B cell (primary cell): ENCODE data around the gene PHPT1. TPM values are rescaled to one million over a fixed set of nuclear protein-coding genes. Genes with fewer than 3 reads are reported as not detected.

Experiments used
- ATAC-seq: fragments of 200-7000 bp; cut with Tn5 transposase; one replicate; pipeline ENCODE4 v1.10.0; 2021; ENCODE audit warnings: low read depth, mild to moderate bottlenecking, moderate number of reproducible peaks, moderate library complexity
- CTCF ChIA-PET: fragments of 350-600 bp; sonication (Branson Sonifier 250); formaldehyde crosslinking; loops from one replicate; lab custom pipeline; 2021; ENCODE audit warnings: antibody characterized with exemption, inconsistent platforms; lab: Charles Lee
- POLR2A ChIA-PET: fragments of 350-600 bp; sonication (Branson Sonifier 250); formaldehyde crosslinking; loops from one replicate; lab custom pipeline; 2021; ENCODE audit warnings: antibody characterized with exemption; lab: Charles Lee
- DNase-seq: peaks from one replicate; pipeline ENCODE4 v3.0.0; 2013
- H2AFZ ChIP-seq: 2 replicates; pipeline ENCODE4 v1.6.1; 2012; ENCODE audit warnings: mild to moderate bottlenecking, low read depth, low read length; ENCODE audit not compliant: insufficient read depth, poor library complexity, severe bottlenecking
- H3K27ac ChIP-seq, 2 donors: 1 replicate in 1 of 2; 2 replicates in 1 of 2; pipeline ENCODE4 v1.5.1; 2012 to 2013; ENCODE audit warnings: low read length in 2 of 2, mild to moderate bottlenecking in 2 of 2, moderate library complexity in 1 of 2
- H3K27me3 ChIP-seq, 4 experiments: fragments of 200-600 bp in 1 of 4; sonication (generic) in 1 of 4; replicated peaks in 1 of 4; 1 replicate in 2 of 4; 2 replicates in 2 of 4; pipeline versions ENCODE4 v1.6.1 to v1.7.0; 2013 to 2016; ENCODE audit warnings: low read length in 3 of 4, mild to moderate bottlenecking in 2 of 4, mixed read lengths in 1 of 4, moderate library complexity in 1 of 4; ENCODE audit not compliant: insufficient read depth in 4 of 4, control insufficient read depth in 3 of 4; ENCODE audit errors: control extremely low read depth in 1 of 4
- H3K36me3 ChIP-seq, 2 experiments: replicated peaks in 1 of 2; 1 replicate in 1 of 2; 2 replicates in 1 of 2; pipeline versions ENCODE4 v1.6.1 to v1.7.1; 2013; ENCODE audit warnings: low read length in 1 of 2; ENCODE audit not compliant: insufficient read depth in 2 of 2, control insufficient read depth in 1 of 2; ENCODE audit errors: control extremely low read depth in 1 of 2, extremely low read depth in 1 of 2
- H3K4me1 ChIP-seq, 2 donors: fragments of 200-600 bp in 1 of 2; sonication (generic) in 1 of 2; 1 replicate in 1 of 2; 2 replicates in 1 of 2; pipeline versions ENCODE4 v1.5.1 to v1.6.1; 2013 to 2017; ENCODE audit warnings: low read length in 2 of 2; ENCODE audit not compliant: control insufficient read depth in 2 of 2, insufficient read depth in 2 of 2
- H3K4me2 ChIP-seq: replicated peaks from 2 replicates; pipeline ENCODE3; 2012; ENCODE audit warnings: mild to moderate bottlenecking, low read depth, low read length; ENCODE audit not compliant: poor library complexity, severe bottlenecking
- H3K4me3 ChIP-seq, 5 experiments: fragments of 200-600 bp in 1 of 5; sonication (generic) in 1 of 5; 1 replicate in 3 of 5; 2 replicates in 2 of 5; pipeline versions ENCODE4 v1.5.1 to v1.7.0; 2011 to 2016; ENCODE audit warnings: low read length in 4 of 5, mild to moderate bottlenecking in 4 of 5, low read depth in 2 of 5, control low read depth in 1 of 5, moderate library complexity in 1 of 5; ENCODE audit not compliant: insufficient read depth in 1 of 5; ENCODE audit errors: control extremely low read depth in 1 of 5, extremely low read depth in 1 of 5
- H3K79me2 ChIP-seq: fragments of 200-600 bp; sonication (generic); one replicate; pipeline ENCODE4 v1.6.0; 2016; ENCODE audit warnings: low read length; ENCODE audit not compliant: control insufficient read depth, insufficient read depth
- H3K9ac ChIP-seq: fragments of 200-600 bp; sonication (generic); 2 replicates; pipeline ENCODE4 v1.6.1; 2017; ENCODE audit warnings: mild to moderate bottlenecking, low read length, moderate library complexity
- H3K9me3 ChIP-seq, 3 donors: one replicate each; pipeline versions ENCODE4 v1.6.1 to v1.7.1; 2013; ENCODE audit warnings: low read length in 2 of 3; ENCODE audit not compliant: control insufficient read depth in 2 of 3, insufficient read depth in 1 of 3; ENCODE audit errors: control extremely low read depth in 1 of 3
- H4K20me1 ChIP-seq: 2 replicates; pipeline ENCODE4 v1.6.0; 2012; ENCODE audit warnings: mild to moderate bottlenecking, low read length; ENCODE audit not compliant: insufficient read depth, control insufficient read depth, poor library complexity, severe bottlenecking
- H3K27ac Mint-ChIP-seq: one replicate; pipeline ENCODE4 v1.8.0; 2021; ENCODE audit warnings: mixed read lengths
- H3K27me3 Mint-ChIP-seq: one replicate; pipeline ENCODE4 v1.8.0; 2021; ENCODE audit warnings: mixed read lengths
- H3K4me1 Mint-ChIP-seq: one replicate; pipeline ENCODE4 v1.8.0; 2021; ENCODE audit warnings: mixed read lengths
- H3K4me3 Mint-ChIP-seq: one replicate; pipeline ENCODE4 v1.8.0; 2021; ENCODE audit warnings: mixed read lengths
- H3K9me3 Mint-ChIP-seq: one replicate; pipeline ENCODE4 v1.8.0; 2022; ENCODE audit warnings: mixed read lengths; ENCODE audit not compliant: insufficient read depth
- CTCF ChIP-seq: fragments of 200-600 bp; IDR thresholded peaks from one replicate; pipeline ENCODE4 v1.8.0; 2022; ENCODE audit warnings: antibody characterized with exemption, mild to moderate bottlenecking
- EZH2 ChIP-seq: IDR thresholded peaks from 2 replicates; pipeline ENCODE4 v1.6.1; 2012; ENCODE audit warnings: borderline replicate concordance, low read depth, mild to moderate bottlenecking, moderate library complexity, low read length; ENCODE audit not compliant: insufficient read depth, poor library complexity, severe bottlenecking
- WGBS: methylation state at CpG from one replicate; pipeline ENCODE4 v1.1.5; 2013; ENCODE audit warnings: missing lambda C conversion rate; ENCODE audit not compliant: insufficient coverage; 5-methylcytosine and 5-hydroxymethylcytosine counted together
- intact Hi-C: fragments of 100-400 bp; cut with micrococcal nuclease; formaldehyde crosslinking; loops from one replicate; pipeline ENCODE4 v1.10.0; 2022
- polyA plus RNA-seq: library from polyadenylated mRNA; depleted of rRNA; stranded (reverse); fragments of >200 nt; gene quantifications from 2 replicates; pipeline ENCODE4 v1.2.3, GENCODE V29; 2012
- total RNA-seq, 2 donors: library from RNA; stranded (reverse); fragments of 120-200 nt in 1 of 2; gene quantifications; 1 replicate in 1 of 2; 2 replicates in 1 of 2; pipeline versions ENCODE4 v1.2.3 to v1.2.4, GENCODE V29; 2013 to 2022

Gene PHPT1
- total and polyA plus RNA-seq, 2 donors (not counting 1 experiment from before 2014, with no cell fraction given), result 36.5 to 37.2 TPM

DNA sequence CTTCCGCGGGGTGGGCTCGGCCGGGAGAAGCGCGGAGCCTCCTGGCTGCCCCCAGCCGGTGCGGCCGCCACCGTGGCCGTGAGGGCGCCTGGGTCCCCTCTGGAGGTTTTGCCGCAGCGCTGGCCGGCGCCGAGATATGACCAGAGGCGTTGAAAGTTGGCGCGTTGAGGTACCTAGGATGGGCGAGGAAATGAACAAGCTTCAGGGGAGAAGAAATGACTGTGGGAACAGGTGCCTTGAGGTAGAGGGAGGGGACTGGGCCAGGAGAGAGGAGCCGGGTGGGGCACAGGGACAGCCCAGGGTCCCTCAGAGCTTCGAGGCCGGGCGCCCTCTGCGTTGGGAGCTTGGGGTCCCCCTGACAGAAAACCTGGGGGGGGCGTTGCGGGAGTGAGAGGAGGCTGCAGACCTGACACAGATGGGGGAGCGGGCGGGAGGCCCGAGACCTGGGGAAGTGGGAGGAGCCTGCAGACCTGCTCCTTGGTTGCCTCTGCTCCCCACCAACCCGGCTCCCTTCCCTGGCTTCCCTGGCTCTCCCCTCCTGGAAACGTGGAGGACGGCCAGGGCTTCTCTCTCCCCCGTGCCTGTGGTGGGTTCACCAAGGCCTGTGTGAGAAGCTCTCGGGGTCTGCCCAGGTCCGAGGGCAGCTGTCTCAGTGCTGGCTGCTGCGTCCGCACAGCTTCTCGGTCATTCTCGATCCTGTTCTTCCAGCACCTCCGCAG lies 27.2 kb upstream of the PHPT1 start:
- POLR2A ChIA-PET, result interaction anchor here (1.1 kb wide), 1 partner anchor 10 kb away, joined by 3 read pairs; no protein-coding TSS in a partner anchor
- Histone ChIP-seq H3K27ac (no peak overlapping the region), H3K27me3 (no peaks in the 10 kb centered on the region), H3K4me3 (no peak overlapping the region), H3K9ac (no peak overlapping the region), H3K36me3 (peaks cover 2 to 17% of the 10 kb centered on the region in 2 experiments), H3K79me2 (peaks cover 12% of the 10 kb centered on the region), H3K9me3 (no peaks in the 10 kb centered on the region), H2AFZ (no peak overlapping the region), H3K4me1 (peaks cover 0 to 4% of the 10 kb centered on the region in 2 donors), H3K4me2 (no peak overlapping the region), H4K20me1 (peaks cover 47% of the 10 kb centered on the region)
- intact Hi-C loops, result no loop called here
- H3K9me3 Mint-ChIP-seq, result no peaks in the 10 kb centered on the region
- CTCF ChIA-PET, result interaction anchor here (0.6 kb wide), 1 partner anchor 105 kb away, joined by 5 read pairs; no protein-coding TSS in a partner anchor
- peaks cover 5% of the 10 kb centered on the region for H3K4me1 Mint-ChIP-seq
- DNase-seq, result no peak
- TF ChIP-seq CTCF, result no peak
- ATAC-seq, result no peak
- WGBS, result 92% methylated on average over 35 of the region's 42 CpGs
- no peaks in the 10 kb centered on the region for H3K27me3 Mint-ChIP-seq
- H3K4me3 Mint-ChIP-seq, result no peak overlapping the region
- H3K27ac Mint-ChIP-seq, result no peak overlapping the region

- Histone ChIP-seq H3K27me3 (no peaks in the 10 kb centered on the region), H4K20me1 (peaks cover 39% of the 10 kb centered on the region), H3K27ac (no peak overlapping the region), H3K36me3 (peaks cover 2 to 20% of the 10 kb centered on the region in 2 experiments), H3K79me2 (peaks cover 4% of the 10 kb centered on the region), H2AFZ (no peak overlapping the region), H3K4me2 (no peak overlapping the region), H3K9me3 (no peaks in the 10 kb centered on the region), H3K4me3 (no peak overlapping the region), H3K9ac (no peak overlapping the region), H3K4me1 (peaks cover 0 to 4% of the 10 kb centered on the region in 2 donors)
- WGBS, result 95% methylated on average over 13 of the region's 30 CpGs
- intact Hi-C loops, result no loop called here
- ATAC-seq (no peak), DNase-seq (no peak)
- no peak for TF ChIP-seq EZH2
- TF ChIP-seq CTCF, result no peak
- Mint-ChIP-seq H3K27me3 (no peaks in the 10 kb centered on the region), H3K9me3 (no peaks in the 10 kb centered on the region), H3K27ac (no peak overlapping the region), H3K4me3 (no peak overlapping the region), H3K4me1 (peaks cover 5% of the 10 kb centered on the region)
- ChIA-PET CTCF (interaction anchor here (1.4 kb wide), 1 partner anchor 19 kb away, joined by 4 read pairs; the partner anchor contains the start of gene AJM1), POLR2A (interaction anchor here (1.1 kb wide), 1 partner anchor 9 kb away, joined by 3 read pairs; no protein-coding TSS in a partner anchor)
Observed at GRCh38 chr9:136823136-136824046, 25.8 kb upstream of the PHPT1 start.
